8988T (cell line): ENCODE measurements around the gene MVD.
"Not testable (repeated sequence)": the region's sequence is repeated elsewhere in the genome, so short reads cannot be mapped to it uniquely, and the experiment has no call there.

ENCODE experiments used
- DNase-seq: peaks from one replicate; pipeline ENCODE4 v3.0.0; 2011

Gene MVD

GRCh38 chr16:88622866-88623265 lies 40.0 kb downstream of the MVD start:
- no peak for DNase-seq

- DNase-seq = no peak
Observed at GRCh38 chr16:88622125-88622524, 40.8 kb downstream of the MVD start.

- DNase-seq = no peak
Observed at GRCh38 chr16:88619859-88620815, 42.8 kb downstream of the MVD start.

- DNase-seq = no peak
Observed at GRCh38 chr16:88618956-88619667, 43.8 kb downstream of the MVD start.

- DNase-seq = no peak
Observed at GRCh38 chr16:88618182-88618955, 44.5 kb downstream of the MVD start.

- DNase-seq = no peak
Observed at GRCh38 chr16:88617268-88618031, 45.4 kb downstream of the MVD start.

GRCh38 chr16:88616736-88617135 lies 46.2 kb downstream of the MVD start:
- no peak for DNase-seq

GRCh38 chr16:88616320-88616719 lies 46.6 kb downstream of the MVD start:
- DNase-seq = no peak

- DNase-seq = no peak
Observed at GRCh38 chr16:88614818-88615580, 47.9 kb downstream of the MVD start.

- DNase-seq = no peak
Observed at GRCh38 chr16:88613911-88614817, 48.7 kb downstream of the MVD start.

- DNase-seq = no peak
Observed at GRCh38 chr16:88613293-88613692, 49.6 kb downstream of the MVD start.

GRCh38 chr16:88610909-88611812 lies 51.7 kb downstream of the MVD start:
- DNase-seq = no peak

- DNase-seq = no peak
Observed at GRCh38 chr16:88610080-88610479, 52.8 kb downstream of the MVD start.

- DNase-seq = not testable (repeated sequence)
Observed at GRCh38 chr16:88609426-88609825, 53.5 kb downstream of the MVD start.

- DNase-seq = no peak
Observed at GRCh38 chr16:88608076-88608475, 54.8 kb downstream of the MVD start.

- DNase-seq = no peak
Observed at GRCh38 chr16:88606148-88606757, 56.6 kb downstream of the MVD start.

- DNase-seq = no peak
Observed at GRCh38 chr16:88605186-88606147, 57.4 kb downstream of the MVD start.

GRCh38 chr16:88602091-88602490 lies 60.8 kb downstream of the MVD start:
- no peak for DNase-seq
